HG03469 (cell line): ENCODE results near the gene MMAB.
"Not testable (repeated sequence)": the region's sequence is repeated elsewhere in the genome, so short reads cannot be mapped to it uniquely, and the experiment has no call there.

Source experiments
- ATAC-seq: cut with Tn5 transposase; IDR thresholded peaks from one replicate; pipeline ENCODE4 v1.9.1; 2021; ENCODE audit warnings: mild to moderate bottlenecking, moderate library complexity, moderate number of reproducible peaks; ENCODE audit not compliant: unreplicated experiment

MMAB gene

GRCh38 chr12:109604132-109604585, 30.9 kb upstream of the MMAB start:
- ATAC-seq, result no peak

GRCh38 chr12:109602132-109602531, 28.8 kb upstream of the MMAB start:
- ATAC-seq, result not testable (repeated sequence)

- ATAC-seq, result no peak
Measured at GRCh38 chr12:109601557-109601956, 28.3 kb upstream of the MMAB start.

- ATAC-seq, result no peak
Measured at GRCh38 chr12:109600995-109601394, 27.7 kb upstream of the MMAB start.

GRCh38 chr12:109600481-109600880, 27.2 kb upstream of the MMAB start:
- ATAC-seq, result no peak

- ATAC-seq, result no peak
Measured at GRCh38 chr12:109599087-109599486, 25.8 kb upstream of the MMAB start.

- ATAC-seq, result no peak
Measured at GRCh38 chr12:109598428-109598854, 25.1 kb upstream of the MMAB start.

- no peak for ATAC-seq
Measured at GRCh38 chr12:109597795-109598427, 24.6 kb upstream of the MMAB start.

GRCh38 chr12:109597414-109597794, 24.1 kb upstream of the MMAB start:
- no peak for ATAC-seq

- ATAC-seq, result no peak
Measured at GRCh38 chr12:109596418-109597244, 23.3 kb upstream of the MMAB start.

- ATAC-seq, result no peak
Measured at GRCh38 chr12:109595321-109595902, 22.1 kb upstream of the MMAB start.

- ATAC-seq, result no peak
Measured at GRCh38 chr12:109594556-109595317, 21.4 kb upstream of the MMAB start.

GRCh38 chr12:109592905-109593272, 19.6 kb upstream of the MMAB start:
- no peak for ATAC-seq

- no peak for ATAC-seq
Measured at GRCh38 chr12:109592195-109592904, 19.0 kb upstream of the MMAB start.

- ATAC-seq, result no peak
Measured at GRCh38 chr12:109591041-109591440, 17.7 kb upstream of the MMAB start.

GRCh38 chr12:109590566-109590965, 17.3 kb upstream of the MMAB start:
- ATAC-seq, result no peak

- ATAC-seq, result no peak
Measured at GRCh38 chr12:109589691-109590245, 16.5 kb upstream of the MMAB start.

GRCh38 chr12:109589240-109589590, 15.9 kb upstream of the MMAB start:
- no peak for ATAC-seq

- no peak for ATAC-seq
Measured at GRCh38 chr12:109588461-109589239, 15.3 kb upstream of the MMAB start.

GRCh38 chr12:109587921-109588320, 14.6 kb upstream of the MMAB start:
- ATAC-seq, result no peak
